WTC11 (cell line): Measurements from ENCODE around the gene TEX26. TPM values are rescaled to one million over a fixed set of nuclear protein-coding genes. Genes with fewer than 3 reads are reported as not detected.

ENCODE experiments used
- ATAC-seq: fragments of 200-7000 bp; cut with Tn5 transposase; 2 replicates; pipeline ENCODE4 v1.10.0; 2021; ENCODE audit warnings: mild to moderate bottlenecking, moderate library complexity
- CTCF ChIA-PET: fragments of 300-600 bp; sonication (Branson Sonifier 250); formaldehyde crosslinking; loops from one replicate; lab custom pipeline; 2021; ENCODE audit warnings: antibody characterized with exemption; lab: Charles Lee
- POLR2A ChIA-PET: fragments of 350-600 bp; sonication (Branson Sonifier 250); formaldehyde crosslinking; loops from one replicate; lab custom pipeline; 2021; ENCODE audit warnings: antibody characterized with exemption; lab: Charles Lee
- DNase-seq: peaks from one replicate; pipeline ENCODE4 v3.0.0; 2021; ENCODE audit warnings: low spot score
- H3K27ac Mint-ChIP-seq: 2 replicates; pipeline ENCODE4 v1.8.0; 2021; ENCODE audit warnings: mixed read lengths
- H3K27me3 Mint-ChIP-seq: 2 replicates; pipeline ENCODE4 v1.8.0; 2021; ENCODE audit warnings: low read depth, mild to moderate bottlenecking, moderate library complexity, mixed read lengths
- H3K36me3 Mint-ChIP-seq: 2 replicates; pipeline ENCODE4 v1.8.0; 2021; ENCODE audit warnings: mixed read lengths
- H3K4me1 Mint-ChIP-seq: 2 replicates; pipeline ENCODE4 v1.8.0; 2022; ENCODE audit warnings: mixed read lengths
- H3K4me3 Mint-ChIP-seq: 2 replicates; pipeline ENCODE4 v1.8.0; 2021; ENCODE audit warnings: mild to moderate bottlenecking, moderate library complexity, mixed read lengths
- H3K9me3 Mint-ChIP-seq: 2 replicates; pipeline ENCODE4 v1.8.0; 2021; ENCODE audit warnings: mixed read lengths
- CBFB ChIP-seq: sonication (generic); formaldehyde crosslinking; IDR thresholded peaks from 2 replicates; pipeline ENCODE4 v1.8.1; 2022; ENCODE audit warnings: mild to moderate bottlenecking, low read depth, missing genetic modification reagents
- CDX4 ChIP-seq: fragments of 250-450 bp; sonication (Bioruptor Pico); IDR thresholded peaks from 2 replicates; pipeline ENCODE4 v1.9.0; 2021; ENCODE audit warnings: moderate library complexity, mild to moderate bottlenecking, inconsistent platforms, borderline replicate concordance
- CREB1 ChIP-seq: sonication (generic); formaldehyde crosslinking; IDR thresholded peaks from 2 replicates; pipeline ENCODE4 v1.8.0; 2023; ENCODE audit warnings: mild to moderate bottlenecking, missing genetic modification reagents
- FOXP1 ChIP-seq: sonication (generic); formaldehyde crosslinking; IDR thresholded peaks from 2 replicates; pipeline ENCODE4 v1.8.0; 2022; ENCODE audit warnings: missing genetic modification reagents, mild to moderate bottlenecking, moderate library complexity, borderline replicate concordance
- GABPB1 ChIP-seq: sonication (generic); formaldehyde crosslinking; IDR thresholded peaks from 2 replicates; pipeline ENCODE4 v1.8.1; 2023; ENCODE audit warnings: mild to moderate bottlenecking, missing genetic modification reagents
- IRF1 ChIP-seq: sonication (generic); formaldehyde crosslinking; IDR thresholded peaks from 2 replicates; pipeline ENCODE4 v1.8.0; 2023; ENCODE audit warnings: missing genetic modification reagents
- NFATC4 ChIP-seq: fragments of 250-450 bp; sonication (Bioruptor Pico); IDR thresholded peaks from 2 replicates; pipeline ENCODE4 v1.9.0; 2021; ENCODE audit warnings: mild to moderate bottlenecking
- NFE2L1 ChIP-seq: sonication (generic); formaldehyde crosslinking; IDR thresholded peaks from 2 replicates; pipeline ENCODE4 v1.8.1; 2023; ENCODE audit warnings: missing genetic modification reagents
- SMAD3 ChIP-seq: sonication (generic); formaldehyde crosslinking; IDR thresholded peaks from 2 replicates; pipeline ENCODE4 v1.8.0; 2022; ENCODE audit warnings: missing genetic modification reagents, mild to moderate bottlenecking, borderline replicate concordance
- TEAD1 ChIP-seq: sonication (generic); formaldehyde crosslinking; IDR thresholded peaks from 2 replicates; pipeline ENCODE4 v1.8.0; 2022; ENCODE audit warnings: mild to moderate bottlenecking, missing genetic modification reagents
- USF2 ChIP-seq: sonication (generic); formaldehyde crosslinking; IDR thresholded peaks from 2 replicates; pipeline ENCODE4 v1.8.1; 2023; ENCODE audit warnings: mild to moderate bottlenecking, missing genetic modification reagents, moderate library complexity
- ZNF219 ChIP-seq: sonication (generic); formaldehyde crosslinking; IDR thresholded peaks from 2 replicates; pipeline ENCODE4 v1.8.0; 2023; ENCODE audit warnings: missing genetic modification reagents, mild to moderate bottlenecking, borderline replicate concordance
- ZNF232 ChIP-seq: sonication (generic); formaldehyde crosslinking; IDR thresholded peaks from 2 replicates; pipeline ENCODE4 v1.8.0; 2022; ENCODE audit warnings: mild to moderate bottlenecking, missing genetic modification reagents
- ZNF425 ChIP-seq: fragments of 250-450 bp; sonication (Bioruptor Pico); conservative IDR thresholded peaks from 2 replicates; pipeline ENCODE4 v1.9.0; 2021; ENCODE audit warnings: mild to moderate bottlenecking
- ZNF532 ChIP-seq: fragments of 250-450 bp; sonication (Bioruptor Pico); IDR thresholded peaks from 2 replicates; pipeline ENCODE4 v1.9.0; 2021; ENCODE audit warnings: mild to moderate bottlenecking, borderline replicate concordance
- ZNF671 ChIP-seq: fragments of 250-450 bp; sonication (Bioruptor Pico); IDR thresholded peaks from 2 replicates; pipeline ENCODE4 v1.8.0; 2021; ENCODE audit warnings: mild to moderate bottlenecking
- total RNA-seq: library from RNA; stranded (reverse); gene quantifications from 3 replicates; pipeline ENCODE4 v1.2.3, GENCODE V29; 2021
- TF ChIP-seq, protein P1 (sequence below): sonication (generic); formaldehyde crosslinking; IDR thresholded peaks from 2 replicates; pipeline ENCODE4 v1.8.0; 2022; ENCODE audit warnings: mild to moderate bottlenecking, missing genetic modification reagents
- TF ChIP-seq, protein P2 (sequence below): sonication (generic); formaldehyde crosslinking; IDR thresholded peaks from 2 replicates; pipeline ENCODE4 v1.8.0; 2022; ENCODE audit warnings: mild to moderate bottlenecking, missing genetic modification reagents
- TF ChIP-seq, protein P3 (sequence below): sonication (generic); formaldehyde crosslinking; IDR thresholded peaks from 2 replicates; pipeline ENCODE4 v1.8.1; 2022; ENCODE audit warnings: low read depth, missing genetic modification reagents, borderline replicate concordance
- TF ChIP-seq, protein P4 (sequence below): sonication (generic); formaldehyde crosslinking; IDR thresholded peaks from 2 replicates; pipeline ENCODE4 v1.8.0; 2022; ENCODE audit warnings: mild to moderate bottlenecking, missing genetic modification reagents

Gene TEX26
- total RNA-seq, 1 experiment from 2014 or later = not detected

DNA sequence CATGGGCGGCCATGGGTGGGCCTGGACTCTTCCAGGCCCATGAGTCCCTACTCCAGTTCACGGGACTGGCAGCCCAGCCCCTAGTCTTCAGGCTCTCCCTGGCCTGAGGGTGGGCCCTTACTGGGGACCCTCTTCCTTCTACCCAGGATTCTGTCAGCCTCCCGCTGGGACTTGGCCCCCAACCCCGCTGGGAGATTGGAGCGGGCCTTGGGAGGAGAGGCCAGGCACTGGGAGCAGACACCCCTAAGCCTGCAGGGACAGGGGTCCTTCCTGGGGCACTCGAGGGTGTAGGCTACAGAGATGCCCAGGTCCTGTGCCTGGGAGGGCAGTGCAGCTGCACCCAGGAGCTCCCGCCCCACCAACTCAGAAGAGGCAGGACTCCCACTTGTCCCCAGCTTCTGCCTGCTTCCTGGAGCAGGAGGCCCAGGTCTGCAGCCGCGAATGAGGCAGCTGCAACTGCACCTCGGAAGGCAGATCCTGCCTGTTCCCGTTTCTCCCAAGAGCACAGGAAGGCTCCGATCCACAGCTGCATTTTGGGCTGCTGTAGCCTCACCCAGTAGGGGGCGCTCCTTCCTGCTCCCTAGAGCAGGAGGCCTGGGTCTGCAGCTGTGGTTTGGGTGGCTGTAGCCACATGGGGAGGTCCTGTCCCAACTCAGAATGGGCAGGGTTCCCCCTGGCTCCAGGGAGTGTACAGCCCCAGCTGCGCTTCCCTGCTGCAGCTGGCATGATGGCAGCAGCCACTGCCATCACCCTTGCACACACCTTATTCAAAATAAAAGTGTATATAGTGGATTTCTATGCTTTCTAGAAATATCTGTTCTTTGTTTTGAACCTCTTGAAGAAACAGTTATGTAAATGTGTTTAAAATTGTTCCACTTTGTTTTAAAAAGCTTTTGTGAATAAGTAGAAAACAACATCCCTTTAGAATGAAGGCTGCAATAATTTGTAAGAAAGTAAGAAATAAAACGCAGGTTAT lies 46.8 kb downstream of the TEX26 start (continued):
- TF ChIP-seq, protein P1, sequence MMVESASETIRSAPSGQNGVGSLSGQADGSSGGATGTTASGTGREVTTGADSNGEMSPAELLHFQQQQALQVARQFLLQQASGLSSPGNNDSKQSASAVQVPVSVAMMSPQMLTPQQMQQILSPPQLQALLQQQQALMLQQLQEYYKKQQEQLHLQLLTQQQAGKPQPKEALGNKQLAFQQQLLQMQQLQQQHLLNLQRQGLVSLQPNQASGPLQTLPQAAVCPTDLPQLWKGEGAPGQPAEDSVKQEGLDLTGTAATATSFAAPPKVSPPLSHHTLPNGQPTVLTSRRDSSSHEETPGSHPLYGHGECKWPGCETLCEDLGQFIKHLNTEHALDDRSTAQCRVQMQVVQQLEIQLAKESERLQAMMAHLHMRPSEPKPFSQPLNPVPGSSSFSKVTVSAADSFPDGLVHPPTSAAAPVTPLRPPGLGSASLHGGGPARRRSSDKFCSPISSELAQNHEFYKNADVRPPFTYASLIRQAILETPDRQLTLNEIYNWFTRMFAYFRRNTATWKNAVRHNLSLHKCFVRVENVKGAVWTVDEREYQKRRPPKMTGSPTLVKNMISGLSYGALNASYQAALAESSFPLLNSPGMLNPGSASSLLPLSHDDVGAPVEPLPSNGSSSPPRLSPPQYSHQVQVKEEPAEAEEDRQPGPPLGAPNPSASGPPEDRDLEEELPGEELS = no peak
- no peak for TF ChIP-seq NFE2L1
- TF ChIP-seq, protein P2, sequence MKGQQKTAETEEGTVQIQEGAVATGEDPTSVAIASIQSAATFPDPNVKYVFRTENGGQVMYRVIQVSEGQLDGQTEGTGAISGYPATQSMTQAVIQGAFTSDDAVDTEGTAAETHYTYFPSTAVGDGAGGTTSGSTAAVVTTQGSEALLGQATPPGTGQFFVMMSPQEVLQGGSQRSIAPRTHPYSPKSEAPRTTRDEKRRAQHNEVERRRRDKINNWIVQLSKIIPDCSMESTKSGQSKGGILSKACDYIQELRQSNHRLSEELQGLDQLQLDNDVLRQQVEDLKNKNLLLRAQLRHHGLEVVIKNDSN (CRISPR knock-in tag) = no peak

- no peaks in the 10 kb centered on the region for H3K9me3 Mint-ChIP-seq
- H3K27me3 Mint-ChIP-seq = no peaks in the 10 kb centered on the region
- no peaks in the 10 kb centered on the region for H3K36me3 Mint-ChIP-seq
- ChIA-PET POLR2A (no interaction called here), CTCF (no interaction called here)
- H3K27ac Mint-ChIP-seq = no peak overlapping the region
- no peak overlapping the region for H3K4me3 Mint-ChIP-seq
- H3K4me1 Mint-ChIP-seq = peaks cover 18% of the 10 kb centered on the region
- DNase-seq = no peak
- ATAC-seq = no peak
- TF ChIP-seq CDX4 (CRISPR knock-in tag) = no peak
- no peak for TF ChIP-seq ZNF219 (CRISPR knock-in tag)
- no peak for TF ChIP-seq ZNF232 (CRISPR knock-in tag)
- TF ChIP-seq USF2 (CRISPR knock-in tag) = no peak
- TF ChIP-seq SMAD3 = no peak
- TF ChIP-seq, protein P3, sequence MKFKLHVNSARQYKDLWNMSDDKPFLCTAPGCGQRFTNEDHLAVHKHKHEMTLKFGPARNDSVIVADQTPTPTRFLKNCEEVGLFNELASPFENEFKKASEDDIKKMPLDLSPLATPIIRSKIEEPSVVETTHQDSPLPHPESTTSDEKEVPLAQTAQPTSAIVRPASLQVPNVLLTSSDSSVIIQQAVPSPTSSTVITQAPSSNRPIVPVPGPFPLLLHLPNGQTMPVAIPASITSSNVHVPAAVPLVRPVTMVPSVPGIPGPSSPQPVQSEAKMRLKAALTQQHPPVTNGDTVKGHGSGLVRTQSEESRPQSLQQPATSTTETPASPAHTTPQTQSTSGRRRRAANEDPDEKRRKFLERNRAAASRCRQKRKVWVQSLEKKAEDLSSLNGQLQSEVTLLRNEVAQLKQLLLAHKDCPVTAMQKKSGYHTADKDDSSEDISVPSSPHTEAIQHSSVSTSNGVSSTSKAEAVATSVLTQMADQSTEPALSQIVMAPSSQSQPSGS (CRISPR knock-in tag) = no peak
- no peak for TF ChIP-seq GABPB1
- no peak for TF ChIP-seq IRF1 (CRISPR knock-in tag)
- no peak for TF ChIP-seq NFATC4 (CRISPR knock-in tag)
- TF ChIP-seq ZNF671 = no peak
- TF ChIP-seq, protein P4, sequence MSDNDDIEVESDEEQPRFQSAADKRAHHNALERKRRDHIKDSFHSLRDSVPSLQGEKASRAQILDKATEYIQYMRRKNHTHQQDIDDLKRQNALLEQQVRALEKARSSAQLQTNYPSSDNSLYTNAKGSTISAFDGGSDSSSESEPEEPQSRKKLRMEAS (CRISPR knock-in tag) = no peak
- TF ChIP-seq ZNF532 = no peak
- TF ChIP-seq TEAD1 (CRISPR knock-in tag) = no peak
- TF ChIP-seq CREB1 (CRISPR knock-in tag) = no peak
- no peak for TF ChIP-seq CBFB (CRISPR knock-in tag)
- TF ChIP-seq ZNF425 (CRISPR knock-in tag) = no peak
- no peak for TF ChIP-seq FOXP1
Observed at GRCh38 chr13:30982506-30982905, 50.0 kb downstream of the TEX26 start.
